Heart right ventricle (tissue), 16 donors: ENCODE measurements around the gene WARS2. TPM values are rescaled to one million over a fixed set of nuclear protein-coding genes. Genes with fewer than 3 reads are reported as not detected.

Experiments
- ATAC-seq, 8 donors: fragments of 200-7000 bp; cut with Tn5 transposase; one replicate each; pipeline ENCODE4 v1.9.1; 2020; ENCODE audit warnings: mild to moderate bottlenecking in 8 of 8, moderate library complexity in 8 of 8, moderate number of reproducible peaks in 1 of 8
- DNase-seq, 2 donors: peaks; one replicate each; pipeline ENCODE4 v3.0.0-alpha.2; 2020
- H3K27ac ChIP-seq, 10 donors: fragments of 200-600 bp; sonication (generic) in 2 of 10; one replicate each; pipeline versions ENCODE4 v1.5.0 to v1.8.0; 2020 to 2022; ENCODE audit warnings: mild to moderate bottlenecking in 3 of 10
- H3K27me3 ChIP-seq, 7 donors: fragments of 200-600 bp; one replicate each; pipeline ENCODE4 v1.8.0; 2021 to 2022; ENCODE audit warnings: mild to moderate bottlenecking in 2 of 7
- H3K36me3 ChIP-seq, 9 donors: fragments of 200-600 bp; sonication (generic) in 1 of 9; one replicate each; pipeline versions ENCODE4 v1.5.0 to v1.8.0; 2020 to 2022; ENCODE audit warnings: mild to moderate bottlenecking in 2 of 9
- H3K4me1 ChIP-seq, 9 donors: fragments of 200-600 bp; sonication (generic) in 1 of 9; one replicate each; pipeline versions ENCODE4 v1.5.0 to v1.8.0; 2020 to 2022; ENCODE audit warnings: mild to moderate bottlenecking in 4 of 9
- H3K4me3 ChIP-seq, 10 donors: fragments of 200-600 bp; sonication (generic) in 2 of 10; one replicate each; pipeline versions ENCODE4 v1.5.0 to v1.8.0; 2020 to 2022; ENCODE audit warnings: mild to moderate bottlenecking in 7 of 10, moderate library complexity in 2 of 10
- H3K9me3 ChIP-seq, 11 donors: fragments of 200-600 bp in 10 of 11; sonication (generic) in 2 of 11; one replicate each; pipeline versions ENCODE4 v1.5.0 to v1.8.0; 2013 to 2022; ENCODE audit warnings: mild to moderate bottlenecking in 2 of 11, control low read depth in 1 of 11, moderate library complexity in 1 of 11
- CTCF ChIP-seq, 9 donors: fragments of 200-600 bp; sonication (generic) in 2 of 9; IDR thresholded peaks; one replicate each; pipeline versions ENCODE4 v1.5.0 to v1.8.0; 2021 to 2022; ENCODE audit warnings: antibody characterized with exemption in 9 of 9, mild to moderate bottlenecking in 5 of 9, moderate library complexity in 1 of 9
- WGBS, 2 donors: extraction: QIAGEN DNeasy Blood & Tissue Kit; methylation state at CpG; one replicate each; pipeline ENCODE4 v1.1.7; 2013; ENCODE audit warnings: inconsistent platforms in 1 of 2; 5-methylcytosine and 5-hydroxymethylcytosine counted together
- intact Hi-C, 10 donors: fragments of 100-400 bp; cut with DNase I; formaldehyde crosslinking; loops; one replicate each; pipeline versions ENCODE4 v1.11.1 to v1.14.2; 2022
- long read RNA-seq, 3 donors: library from polyadenylated mRNA; unstranded; transcript quantifications; one replicate each; pipeline ENCODE4 v2.0.0, GENCODE V29; 2020 to 2021
- polyA plus RNA-seq, 2 donors: library from polyadenylated mRNA; stranded (reverse); fragments of 200-250 nt; gene quantifications; one replicate each; pipeline ENCODE4 v1.2.3, GENCODE V29; 2013
- total RNA-seq, 10 donors: library from RNA; stranded (reverse); fragmentation: NEBNext Ultra II Directional in 3 of 10; extraction: Animal tissue kit (Norgen Biotek cat#: 25700) in 3 of 10; gene quantifications; one replicate each; pipeline versions ENCODE4 v1.2.1 to v1.2.4, GENCODE V29; 2021 to 2023
- donor health status: Arrhythmogenic right ventricular cardiomyopathy.
- donor health status: ischemic (EF 13 %, LVEDD 7.1; RV severe dilation, severe dysfunction).
- donor health status: healthy with polysubstance abuse.
- donor health status: DM: no; HTN: yes; CAD: no.
- donor health status: DM: no; HTN: no; CAD: no.
- donor health status: ischemic (EF 25% LVEDD 6.9; RV normal size, moderate dysfunction).
- donor health status: ischemic (EF 25% LVEDD 5.7; RV mildly dilated, moderate dysfunction).
- donor health status: healthy.
- donor health status: DM: yes; HTN: yes; CAD: no.
- donor health status: Ischemic cardiomyopathy.
- donor health status: ischemic (EF 35%, LVEDD 5.7; RV mildly dilated, moderate dysfunction).
- donor health status: nonischemic (EF 11% LVEDD 7.7; RV severe dilation, severe dysfunction).
- donor health status: DM: yes; HTN: yes; CAD: no.
- donor health status: PGD.
- donor health status: ischemic (EF 29% LVEDD 5.4; RV normal size, mild dysfunction).
- donor health status: nonischemic (EF 23%, LVEDD 6.1; RV moderate dilation, normal function).

The WARS2 gene
- total RNA-seq (10 to 100 TPM in 8 of 10 donors, 1 to 10 TPM in 2; 8.1 to 15.4 (median 12.3) TPM), polyA plus RNA-seq (1 to 10 TPM; 3.5 to 5.8 TPM)
- long read RNA-seq, donor 1, transcript WARS2-201 (6 exons, 2,800 nt), result major isoform, 9 of 16 reads
- long read RNA-seq, donor 1, partial matches to known transcripts, result 2 of 16 reads
- long read RNA-seq, donor 1, other reads (novel, unspliced or antisense), result 5 of 16 reads
- long read RNA-seq, donor 2, partial matches to known transcripts, result 0 of 6 reads
- long read RNA-seq, donor 2, other reads (novel, unspliced or antisense), result 2 of 6 reads
- long read RNA-seq, donor 3, transcript WARS2-201 (6 exons, 2,800 nt), result major isoform, 10 of 16 reads
- long read RNA-seq, donor 3, partial matches to known transcripts, result 1 of 16 reads
- long read RNA-seq, donor 3, other reads (novel, unspliced or antisense), result 5 of 16 reads

DNA sequence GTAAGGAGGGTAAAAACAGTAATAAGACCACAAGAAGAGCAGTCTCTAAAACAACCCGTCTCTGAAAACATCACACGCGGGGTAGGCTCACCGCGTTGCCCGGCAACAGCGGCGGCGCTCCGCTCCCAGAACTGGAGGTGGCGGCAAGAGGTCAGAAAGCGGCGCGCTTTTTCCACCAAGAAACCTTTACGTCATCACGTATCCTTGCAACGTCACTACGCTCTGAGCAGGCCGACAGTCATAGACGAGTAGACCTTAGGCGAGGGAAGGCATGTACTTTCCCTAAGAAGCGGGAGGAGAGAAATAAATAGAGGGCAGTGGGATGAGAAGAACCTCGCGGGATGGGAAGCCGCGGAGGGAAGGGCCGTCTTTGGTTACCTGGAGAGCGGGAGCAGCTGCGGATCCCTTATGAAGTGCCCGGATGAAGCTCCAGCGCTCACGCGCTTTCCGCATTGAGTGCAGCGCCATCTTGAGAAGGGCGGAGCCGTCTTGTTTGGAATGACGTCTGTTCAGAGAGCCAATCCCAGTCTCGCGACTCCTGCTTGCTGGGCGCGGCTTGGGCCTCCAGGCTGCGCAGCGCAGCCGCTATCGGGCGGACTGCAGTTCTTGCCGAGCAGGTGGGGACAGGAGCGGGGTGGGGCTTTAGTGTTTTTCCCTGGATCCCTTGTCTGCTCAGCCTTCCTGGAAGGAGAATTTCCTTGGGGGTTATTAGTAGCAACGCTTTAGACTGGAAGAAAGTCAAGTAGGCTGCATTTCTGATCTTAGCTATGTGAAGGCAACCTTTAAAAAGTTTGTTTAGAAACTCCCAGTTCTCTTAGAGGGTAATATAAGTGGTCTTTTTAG, at the start of gene WARS2:
TSS of gene WARS2 (minus strand) at position 477 of the 843 bp plus-strand sequence. CDS start at position 468, 9 bp downstream.
- 0% methylated on average over 50 of the region's 50 CpGs for WGBS, 2 donors
- Histone ChIP-seq H3K9me3 (no peaks in the 10 kb centered on the region), H3K27ac (peak within 1 kb of the TSS; percentile 90 to 99 (median 94)), H3K4me3 (peak within 1 kb of the TSS; percentile 44 to 70 (median 62)), H3K36me3 (peaks cover 0 to 20% (median 0%) of the 10 kb centered on the region in 9 donors), H3K4me1 (peaks cover 0 to 49% (median 29%) of the 10 kb centered on the region in 9 donors), H3K27me3 (no peaks in the 10 kb centered on the region)
- DNase-seq, result peak; percentile 92 to 96
- ATAC-seq, result peak; percentile 98 to 100 (median 99)
- peak in 2 of 9 donors; percentile 2 to 9 for TF ChIP-seq CTCF (IDR thresholded peaks at IDR 0.05)
- intact Hi-C loops, result no loop called here

GRCh38 chr1:119188926-119189325, 48.5 kb upstream of the WARS2 start:
- intact Hi-C loops, result no loop called here
- H3K27me3 ChIP-seq, result no peaks in the 10 kb centered on the region
- peaks cover 0 to 12% (median 0%) of the 10 kb centered on the region in 11 donors for H3K9me3 ChIP-seq
- H3K36me3 ChIP-seq, result peaks cover 0 to 7% (median 0%) of the 10 kb centered on the region in 9 donors
- ATAC-seq (no peak), DNase-seq (no peak)
- WGBS, 2 donors, result 68 to 69% methylated on average over 3 of the region's 3 CpGs
- no peak overlapping the region for H3K4me3 ChIP-seq
- no peak for TF ChIP-seq CTCF (IDR thresholded peaks at IDR 0.05)
- no peak overlapping the region for H3K27ac ChIP-seq
- no peaks in the 10 kb centered on the region for H3K4me1 ChIP-seq

DNA sequence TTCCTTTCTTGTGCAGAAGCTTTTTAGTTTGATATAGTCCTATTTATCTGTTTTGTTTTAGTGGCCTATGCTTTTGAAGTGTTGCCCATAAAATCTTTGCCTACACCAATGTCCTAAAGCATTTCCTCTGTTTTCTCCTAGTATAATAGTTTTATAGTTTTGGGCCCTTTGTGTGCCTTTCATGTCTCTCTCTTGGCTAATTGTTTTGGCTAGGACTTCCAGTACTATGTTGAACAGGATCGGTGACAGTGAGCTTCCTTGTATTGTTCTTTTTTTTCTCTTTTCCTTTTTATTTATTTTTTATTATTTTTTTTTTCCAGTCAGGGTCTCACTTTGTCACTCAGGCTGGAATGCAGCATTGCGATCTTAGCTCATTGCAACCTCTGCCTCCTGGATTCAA, 47.0 kb upstream of the WARS2 start:
- no peak for ATAC-seq
- 68 to 84% methylated on average over 2 of the region's 2 CpGs for whole genome bisulfite sequencing, 2 donors
- Histone ChIP-seq H3K4me1 (no peaks in the 10 kb centered on the region), H3K9me3 (peaks cover 0 to 12% (median 0%) of the 10 kb centered on the region in 11 donors), H3K27ac (no peak overlapping the region), H3K27me3 (no peaks in the 10 kb centered on the region), H3K36me3 (peaks cover 0 to 7% (median 0%) of the 10 kb centered on the region in 9 donors), H3K4me3 (no peak overlapping the region)
- no peak for DNase-seq
- no peak for TF ChIP-seq CTCF (IDR thresholded peaks at IDR 0.05)
- intact Hi-C loops, result no loop called here

- intact Hi-C loops, result no loop called here
Observed at GRCh38 chr1:119186471-119186870, 46.0 kb upstream of the WARS2 start.

More at GRCh38 chr1:119186471-119186870, 46.0 kb upstream of the WARS2 start:
- no peak overlapping the region for H3K4me3 ChIP-seq
- no peaks in the 10 kb centered on the region for H3K4me1 ChIP-seq
- TF ChIP-seq CTCF (IDR thresholded peaks at IDR 0.05), result no peak
- DNase-seq (no peak), ATAC-seq (no peak)
- no peaks in the 10 kb centered on the region for H3K27me3 ChIP-seq
- no peak overlapping the region for H3K27ac ChIP-seq
- WGBS, 2 donors, result 95 to 96% methylated on average over 2 of the region's 2 CpGs
- peaks cover 0 to 12% (median 0%) of the 10 kb centered on the region in 11 donors for H3K9me3 ChIP-seq
- H3K36me3 ChIP-seq, result peaks cover 0 to 7% (median 0%) of the 10 kb centered on the region in 9 donors
